Fibroblast of pulmonary artery (primary cell): Measurements from ENCODE around the gene EDAR.

Experiments used
- DNase-seq: peaks from one replicate; pipeline ENCODE4 v3.0.0-alpha.2; 2010; ENCODE audit warnings: low read depth
- H3K4me3 ChIP-seq: replicated peaks from 2 replicates; pipeline ENCODE4 v1.5.1; 2011; ENCODE audit warnings: low read depth, mild to moderate bottlenecking, control low read depth, low read length, moderate library complexity
- CTCF ChIP-seq: IDR thresholded peaks from 2 replicates; pipeline ENCODE4 v1.5.1; 2011; ENCODE audit warnings: mild to moderate bottlenecking, control low read depth, low read length, inconsistent platforms; ENCODE audit errors: missing control alignments

EDAR gene

GRCh38 chr2:108942231-108942825, 46.7 kb downstream of the EDAR start:
- no peak for TF ChIP-seq CTCF
- no peak for DNase-seq
- no peak overlapping the region for H3K4me3 ChIP-seq

GRCh38 chr2:108941767-108942166, 47.3 kb downstream of the EDAR start:
- no peak for DNase-seq
- no peak for TF ChIP-seq CTCF
- H3K4me3 ChIP-seq: no peak overlapping the region

- no peak for TF ChIP-seq CTCF
Measured at GRCh38 chr2:108941161-108941665, 47.8 kb downstream of the EDAR start.

GRCh38 chr2:108940156-108940555, 48.9 kb downstream of the EDAR start:
- TF ChIP-seq CTCF: no peak
- H3K4me3 ChIP-seq: no peak overlapping the region
- DNase-seq: no peak

More at GRCh38 chr2:108941161-108941665, 47.8 kb downstream of the EDAR start:
- no peak overlapping the region for H3K4me3 ChIP-seq
- no peak for DNase-seq

- DNase-seq: no peak
- TF ChIP-seq CTCF: no peak
- H3K4me3 ChIP-seq: no peak overlapping the region
Measured at GRCh38 chr2:108938077-108938710, 50.8 kb downstream of the EDAR start.

GRCh38 chr2:108937367-108938017, 51.5 kb downstream of the EDAR start:
- no peak for DNase-seq
- no peak for TF ChIP-seq CTCF

More at GRCh38 chr2:108937367-108938017, 51.5 kb downstream of the EDAR start:
- no peak overlapping the region for H3K4me3 ChIP-seq
